Measurements from ENCODE around the gene ACY1. TPM values are rescaled to one million over a fixed set of nuclear protein-coding genes. Genes with fewer than 3 reads are reported as not detected.

Gene ACY1
- total and polyA plus RNA-seq, 2 of the 13 experiments (the other 11 are each of a cell fraction or from before 2014, with no cell fraction given), result 113 to 162 TPM

DNA sequence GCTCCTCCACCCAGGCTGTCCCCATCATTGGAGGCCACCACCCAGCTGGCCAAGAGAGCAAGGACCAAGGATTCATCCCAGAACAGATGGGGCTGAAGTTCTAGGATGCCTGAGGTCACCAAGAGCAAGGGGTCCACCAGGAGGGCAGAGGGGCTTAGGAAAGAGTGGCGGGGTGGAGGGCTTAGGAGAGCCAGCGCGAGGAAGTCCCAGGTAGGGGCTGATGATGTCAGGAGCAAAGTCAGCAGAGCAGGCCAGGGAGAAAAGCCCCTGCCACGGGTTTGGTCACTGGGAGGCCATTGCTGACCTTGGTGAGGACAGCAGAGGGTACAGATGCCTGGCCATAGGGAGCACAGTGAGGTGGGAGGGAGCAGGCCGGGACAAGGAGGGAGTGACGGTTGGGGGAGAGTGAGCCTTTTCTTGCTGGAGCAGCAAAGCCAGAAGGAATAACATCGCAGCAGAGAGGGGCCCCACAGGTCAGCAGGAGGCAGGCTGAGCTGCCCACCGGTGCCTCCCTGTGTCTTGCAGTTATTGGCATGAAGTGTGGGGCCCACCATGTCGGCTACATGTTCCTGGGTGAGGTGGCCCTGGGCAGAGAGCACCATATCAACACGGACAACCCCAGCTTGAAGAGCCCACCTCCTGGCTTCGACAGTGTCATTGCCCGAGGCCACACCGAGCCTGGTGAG is 36.0 kb upstream of the ACY1 start:
- in situ Hi-C loops (cut with HindIII; ENCODE audit: extremely low pct_ligation_motif_present, low pct_unique_long_range_greater_than_20kb), result no loop called here
- CTCF ChIA-PET (ENCODE audit: low intra/inter-chr PET ratio, low total read pairs), result no interaction called here
- DNase-seq (ENCODE audit: low spot score), result no peak
- TF ChIP-seq ATRX (CRISPR knock-in tag; IDR thresholded peaks at IDR 0.05; ENCODE audit: borderline replicate concordance), result no peak
- no peak for TF ChIP-seq RCOR2 (CRISPR knock-in tag; IDR thresholded peaks at IDR 0.05)
- no peak for TF ChIP-seq ZBTB1 (CRISPR knock-in tag; IDR thresholded peaks at IDR 0.05; ENCODE audit: borderline replicate concordance)
- TF ChIP-seq, protein P1, sequence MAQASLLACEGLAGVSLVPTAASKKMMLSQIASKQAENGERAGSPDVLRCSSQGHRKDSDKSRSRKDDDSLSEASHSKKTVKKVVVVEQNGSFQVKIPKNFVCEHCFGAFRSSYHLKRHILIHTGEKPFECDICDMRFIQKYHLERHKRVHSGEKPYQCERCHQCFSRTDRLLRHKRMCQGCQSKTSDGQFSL (CRISPR knock-in tag; IDR thresholded peaks at IDR 0.05), result no peak
- no peak for TF ChIP-seq ZNF788 (CRISPR knock-in tag; IDR thresholded peaks at IDR 0.05; ENCODE audit: borderline replicate concordance)
- no peak for TF ChIP-seq NFAT5 (CRISPR knock-in tag; IDR thresholded peaks at IDR 0.05)
- TF ChIP-seq, protein P2, sequence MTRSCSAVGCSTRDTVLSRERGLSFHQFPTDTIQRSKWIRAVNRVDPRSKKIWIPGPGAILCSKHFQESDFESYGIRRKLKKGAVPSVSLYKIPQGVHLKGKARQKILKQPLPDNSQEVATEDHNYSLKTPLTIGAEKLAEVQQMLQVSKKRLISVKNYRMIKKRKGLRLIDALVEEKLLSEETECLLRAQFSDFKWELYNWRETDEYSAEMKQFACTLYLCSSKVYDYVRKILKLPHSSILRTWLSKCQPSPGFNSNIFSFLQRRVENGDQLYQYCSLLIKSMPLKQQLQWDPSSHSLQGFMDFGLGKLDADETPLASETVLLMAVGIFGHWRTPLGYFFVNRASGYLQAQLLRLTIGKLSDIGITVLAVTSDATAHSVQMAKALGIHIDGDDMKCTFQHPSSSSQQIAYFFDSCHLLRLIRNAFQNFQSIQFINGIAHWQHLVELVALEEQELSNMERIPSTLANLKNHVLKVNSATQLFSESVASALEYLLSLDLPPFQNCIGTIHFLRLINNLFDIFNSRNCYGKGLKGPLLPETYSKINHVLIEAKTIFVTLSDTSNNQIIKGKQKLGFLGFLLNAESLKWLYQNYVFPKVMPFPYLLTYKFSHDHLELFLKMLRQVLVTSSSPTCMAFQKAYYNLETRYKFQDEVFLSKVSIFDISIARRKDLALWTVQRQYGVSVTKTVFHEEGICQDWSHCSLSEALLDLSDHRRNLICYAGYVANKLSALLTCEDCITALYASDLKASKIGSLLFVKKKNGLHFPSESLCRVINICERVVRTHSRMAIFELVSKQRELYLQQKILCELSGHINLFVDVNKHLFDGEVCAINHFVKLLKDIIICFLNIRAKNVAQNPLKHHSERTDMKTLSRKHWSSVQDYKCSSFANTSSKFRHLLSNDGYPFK (CRISPR knock-in tag; IDR thresholded peaks at IDR 0.05; ENCODE audit: borderline replicate concordance), result no peak
- no peak for TF ChIP-seq FOSL1 (CRISPR knock-in tag; IDR thresholded peaks at IDR 0.05; ENCODE audit: borderline replicate concordance)
- TF ChIP-seq KLF16 (CRISPR knock-in tag; IDR thresholded peaks at IDR 0.05), result no peak
- no peak for TF ChIP-seq ZNF264 (CRISPR knock-in tag; IDR thresholded peaks at IDR 0.05)
- TF ChIP-seq LBX2 (CRISPR knock-in tag; IDR thresholded peaks at IDR 0.05; ENCODE audit: borderline replicate concordance), result no peak
- no peak for TF ChIP-seq E2F5 (CRISPR knock-in tag; conservative IDR thresholded peaks at IDR 0.05)

More for the DNA sequence above, 36.0 kb upstream of the ACY1 start:
- no peak for FAIRE-seq
- Histone ChIP-seq H3K79me2 (ENCODE audit: insufficient read depth, low read length) (no peaks in the 10 kb centered on the region), H3K9me3 (ENCODE audit: low read length) (no peaks in the 10 kb centered on the region), H3K4me1 (ENCODE audit: insufficient read depth, low read length) (peaks cover 29% of the 10 kb centered on the region), H4K20me1 (ENCODE audit: insufficient read depth, low read length) (no peaks in the 10 kb centered on the region), H3K36me3 (replicated peaks in 1 of 2; ENCODE audit: control insufficient read depth in 1 of 2, insufficient read depth in 2 of 2, low read length in 2 of 2) (no peaks in the 10 kb centered on the region), H2AFZ (ENCODE audit: low read length) (no peak overlapping the region), H3K4me3 (replicated peaks in 1 of 3; ENCODE audit: insufficient read depth in 1 of 3, low read depth in 2 of 3, low read length in 3 of 3) (no peak overlapping the region), H3K9ac (ENCODE audit: insufficient read depth, low read depth, low read length) (no peak overlapping the region), H3K27ac (ENCODE audit: extremely low read length, insufficient read depth, low read length) (no peak overlapping the region), H3K27me3 (ENCODE audit: control insufficient read depth in 1 of 2, insufficient read depth in 2 of 2, low read length in 2 of 2) (no peaks in the 10 kb centered on the region), H3K4me2 (ENCODE audit: low read depth, low read length) (no peak overlapping the region)
- POLR2A ChIA-PET, result interaction anchor here (0.7 kb wide), 1 partner anchor 15 kb away, joined by 3 read pairs; no protein-coding TSS in a partner anchor
- 81% methylated on average over 12 of the region's 13 CpGs for WGBS (ENCODE audit: low lambda C conversion rate)
- BruUV-seq (replicated peaks), result no TSS peak
- no peak for ATAC-seq
- intact Hi-C loops (cut with micrococcal nuclease; ENCODE audit: unreplicated experiment), result no loop called here

Measured in HepG2 (cell line).